Measurements from ENCODE around the gene SCML2. TPM values are rescaled to one million over a fixed set of nuclear protein-coding genes. Genes with fewer than 3 reads are reported as not detected.

The SCML2 gene
- total and polyA plus RNA-seq, 2 of the 8 experiments (the other 6 are each of a cell fraction or from before 2014, with no cell fraction given), result 14.6 to 18.9 TPM

- TF ChIP-seq, protein P1, sequence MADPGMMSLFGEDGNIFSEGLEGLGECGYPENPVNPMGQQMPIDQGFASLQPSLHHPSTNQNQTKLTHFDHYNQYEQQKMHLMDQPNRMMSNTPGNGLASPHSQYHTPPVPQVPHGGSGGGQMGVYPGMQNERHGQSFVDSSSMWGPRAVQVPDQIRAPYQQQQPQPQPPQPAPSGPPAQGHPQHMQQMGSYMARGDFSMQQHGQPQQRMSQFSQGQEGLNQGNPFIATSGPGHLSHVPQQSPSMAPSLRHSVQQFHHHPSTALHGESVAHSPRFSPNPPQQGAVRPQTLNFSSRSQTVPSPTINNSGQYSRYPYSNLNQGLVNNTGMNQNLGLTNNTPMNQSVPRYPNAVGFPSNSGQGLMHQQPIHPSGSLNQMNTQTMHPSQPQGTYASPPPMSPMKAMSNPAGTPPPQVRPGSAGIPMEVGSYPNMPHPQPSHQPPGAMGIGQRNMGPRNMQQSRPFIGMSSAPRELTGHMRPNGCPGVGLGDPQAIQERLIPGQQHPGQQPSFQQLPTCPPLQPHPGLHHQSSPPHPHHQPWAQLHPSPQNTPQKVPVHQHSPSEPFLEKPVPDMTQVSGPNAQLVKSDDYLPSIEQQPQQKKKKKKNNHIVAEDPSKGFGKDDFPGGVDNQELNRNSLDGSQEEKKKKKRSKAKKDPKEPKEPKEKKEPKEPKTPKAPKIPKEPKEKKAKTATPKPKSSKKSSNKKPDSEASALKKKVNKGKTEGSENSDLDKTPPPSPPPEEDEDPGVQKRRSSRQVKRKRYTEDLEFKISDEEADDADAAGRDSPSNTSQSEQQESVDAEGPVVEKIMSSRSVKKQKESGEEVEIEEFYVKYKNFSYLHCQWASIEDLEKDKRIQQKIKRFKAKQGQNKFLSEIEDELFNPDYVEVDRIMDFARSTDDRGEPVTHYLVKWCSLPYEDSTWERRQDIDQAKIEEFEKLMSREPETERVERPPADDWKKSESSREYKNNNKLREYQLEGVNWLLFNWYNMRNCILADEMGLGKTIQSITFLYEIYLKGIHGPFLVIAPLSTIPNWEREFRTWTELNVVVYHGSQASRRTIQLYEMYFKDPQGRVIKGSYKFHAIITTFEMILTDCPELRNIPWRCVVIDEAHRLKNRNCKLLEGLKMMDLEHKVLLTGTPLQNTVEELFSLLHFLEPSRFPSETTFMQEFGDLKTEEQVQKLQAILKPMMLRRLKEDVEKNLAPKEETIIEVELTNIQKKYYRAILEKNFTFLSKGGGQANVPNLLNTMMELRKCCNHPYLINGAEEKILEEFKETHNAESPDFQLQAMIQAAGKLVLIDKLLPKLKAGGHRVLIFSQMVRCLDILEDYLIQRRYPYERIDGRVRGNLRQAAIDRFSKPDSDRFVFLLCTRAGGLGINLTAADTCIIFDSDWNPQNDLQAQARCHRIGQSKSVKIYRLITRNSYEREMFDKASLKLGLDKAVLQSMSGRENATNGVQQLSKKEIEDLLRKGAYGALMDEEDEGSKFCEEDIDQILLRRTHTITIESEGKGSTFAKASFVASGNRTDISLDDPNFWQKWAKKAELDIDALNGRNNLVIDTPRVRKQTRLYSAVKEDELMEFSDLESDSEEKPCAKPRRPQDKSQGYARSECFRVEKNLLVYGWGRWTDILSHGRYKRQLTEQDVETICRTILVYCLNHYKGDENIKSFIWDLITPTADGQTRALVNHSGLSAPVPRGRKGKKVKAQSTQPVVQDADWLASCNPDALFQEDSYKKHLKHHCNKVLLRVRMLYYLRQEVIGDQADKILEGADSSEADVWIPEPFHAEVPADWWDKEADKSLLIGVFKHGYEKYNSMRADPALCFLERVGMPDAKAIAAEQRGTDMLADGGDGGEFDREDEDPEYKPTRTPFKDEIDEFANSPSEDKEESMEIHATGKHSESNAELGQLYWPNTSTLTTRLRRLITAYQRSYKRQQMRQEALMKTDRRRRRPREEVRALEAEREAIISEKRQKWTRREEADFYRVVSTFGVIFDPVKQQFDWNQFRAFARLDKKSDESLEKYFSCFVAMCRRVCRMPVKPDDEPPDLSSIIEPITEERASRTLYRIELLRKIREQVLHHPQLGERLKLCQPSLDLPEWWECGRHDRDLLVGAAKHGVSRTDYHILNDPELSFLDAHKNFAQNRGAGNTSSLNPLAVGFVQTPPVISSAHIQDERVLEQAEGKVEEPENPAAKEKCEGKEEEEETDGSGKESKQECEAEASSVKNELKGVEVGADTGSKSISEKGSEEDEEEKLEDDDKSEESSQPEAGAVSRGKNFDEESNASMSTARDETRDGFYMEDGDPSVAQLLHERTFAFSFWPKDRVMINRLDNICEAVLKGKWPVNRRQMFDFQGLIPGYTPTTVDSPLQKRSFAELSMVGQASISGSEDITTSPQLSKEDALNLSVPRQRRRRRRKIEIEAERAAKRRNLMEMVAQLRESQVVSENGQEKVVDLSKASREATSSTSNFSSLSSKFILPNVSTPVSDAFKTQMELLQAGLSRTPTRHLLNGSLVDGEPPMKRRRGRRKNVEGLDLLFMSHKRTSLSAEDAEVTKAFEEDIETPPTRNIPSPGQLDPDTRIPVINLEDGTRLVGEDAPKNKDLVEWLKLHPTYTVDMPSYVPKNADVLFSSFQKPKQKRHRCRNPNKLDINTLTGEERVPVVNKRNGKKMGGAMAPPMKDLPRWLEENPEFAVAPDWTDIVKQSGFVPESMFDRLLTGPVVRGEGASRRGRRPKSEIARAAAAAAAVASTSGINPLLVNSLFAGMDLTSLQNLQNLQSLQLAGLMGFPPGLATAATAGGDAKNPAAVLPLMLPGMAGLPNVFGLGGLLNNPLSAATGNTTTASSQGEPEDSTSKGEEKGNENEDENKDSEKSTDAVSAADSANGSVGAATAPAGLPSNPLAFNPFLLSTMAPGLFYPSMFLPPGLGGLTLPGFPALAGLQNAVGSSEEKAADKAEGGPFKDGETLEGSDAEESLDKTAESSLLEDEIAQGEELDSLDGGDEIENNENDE (IDR thresholded peaks at IDR 0.05; ENCODE audit: insufficient replicate concordance, low read length), result no peak
- TF ChIP-seq MAFK (IDR thresholded peaks at IDR 0.05; ENCODE audit: low read depth, low read length), result no peak
- TF ChIP-seq HDAC6 (IDR thresholded peaks at IDR 0.05; ENCODE audit: low read depth, low read length), result no peak
- TF ChIP-seq RXRA (IDR thresholded peaks at IDR 0.05; ENCODE audit: insufficient read depth, low read depth, low read length), result no peak
Measured at GRCh38 chrX:18360867-18361266, 6.4 kb upstream of the SCML2 start (continued).
